ENCODE results near the gene UGT2B11.
"Not testable (repeated sequence)": the region's sequence is repeated elsewhere in the genome, so short reads cannot be mapped to it uniquely, and the experiment has no call there.

The UGT2B11 gene

DNA sequence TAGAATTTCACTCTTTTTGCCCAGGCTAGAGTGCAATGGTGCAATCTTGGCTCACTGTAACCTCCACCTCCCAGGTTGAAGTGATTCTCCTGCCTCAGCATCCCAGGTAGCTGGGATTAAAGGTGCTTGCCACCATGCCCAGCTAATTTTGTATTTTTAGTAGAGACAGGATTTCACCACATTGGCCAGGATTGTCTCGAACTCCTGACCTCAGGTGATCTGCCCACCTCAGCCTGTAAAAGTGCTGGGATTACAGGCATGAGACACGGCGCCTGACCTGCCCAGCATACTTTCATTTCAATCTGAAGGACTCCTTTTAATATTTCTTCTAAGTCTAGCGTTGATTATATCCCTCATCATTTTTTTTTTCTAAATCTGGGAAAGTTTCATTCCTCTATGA is 45.4 kb downstream of the UGT2B11 start:
- not testable (repeated sequence) for DNase-seq (ENCODE audit: low spot score)

DNA sequence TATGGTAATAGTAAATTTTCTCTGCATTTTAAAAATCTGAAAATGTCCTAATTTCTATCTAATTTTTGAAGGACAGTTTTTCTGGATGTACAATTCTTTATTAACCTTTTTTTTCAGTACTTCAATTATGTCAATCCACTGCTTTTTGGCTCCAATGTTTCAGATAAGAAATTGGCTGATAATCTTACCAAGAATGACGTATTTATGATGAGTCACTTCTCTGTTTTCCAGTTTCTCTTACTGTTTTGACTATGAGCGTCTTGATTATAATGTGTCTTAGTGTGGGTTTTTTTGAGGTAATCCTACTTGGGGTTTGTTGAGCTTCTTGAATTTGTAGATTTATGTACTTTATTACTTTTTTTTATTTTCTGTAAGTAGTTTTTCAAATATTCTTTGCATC is 47.2 kb downstream of the UGT2B11 start:
- no peak for DNase-seq (ENCODE audit: low spot score)

DNA sequence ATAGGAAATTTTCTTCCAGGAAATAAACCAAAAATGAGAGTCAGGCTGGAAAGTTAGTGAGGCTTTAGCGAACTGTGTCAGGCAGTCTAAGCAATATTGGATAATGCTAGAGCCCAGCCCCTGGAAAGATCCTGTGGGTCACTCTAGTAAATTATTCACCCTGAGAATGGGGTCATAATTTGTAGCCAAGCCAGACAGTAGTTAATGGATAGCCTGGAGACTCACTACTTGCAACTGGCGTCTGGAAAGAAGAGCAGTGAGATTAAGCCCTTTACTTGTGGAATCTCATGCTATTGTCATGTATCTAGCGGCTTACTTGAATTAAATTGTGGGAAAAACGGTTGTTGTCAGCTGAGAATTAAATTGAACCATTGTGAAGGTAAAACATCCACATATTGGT is 48.2 kb downstream of the UGT2B11 start:
- DNase-seq (ENCODE audit: low spot score): not testable (repeated sequence)

DNA sequence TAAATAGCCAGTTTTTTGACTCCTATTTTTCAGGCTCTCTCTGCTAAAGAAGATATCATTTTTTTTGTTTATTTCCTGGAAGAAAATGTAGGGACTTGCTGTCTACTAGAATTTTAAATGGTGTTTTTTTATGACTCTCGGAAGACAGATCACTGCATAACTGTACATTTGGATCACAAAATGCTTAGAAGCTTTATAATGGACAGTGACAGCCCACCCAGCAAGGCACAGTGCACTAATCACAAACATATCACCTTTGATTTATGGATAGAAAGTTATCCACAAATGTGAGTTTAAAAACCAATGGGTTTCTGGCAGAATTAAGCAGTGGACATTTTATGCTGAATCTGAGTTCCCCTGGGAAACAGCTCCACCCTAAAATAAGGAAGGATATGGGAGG is 48.8 kb downstream of the UGT2B11 start:
- not testable (repeated sequence) for DNase-seq (ENCODE audit: low spot score)

DNA sequence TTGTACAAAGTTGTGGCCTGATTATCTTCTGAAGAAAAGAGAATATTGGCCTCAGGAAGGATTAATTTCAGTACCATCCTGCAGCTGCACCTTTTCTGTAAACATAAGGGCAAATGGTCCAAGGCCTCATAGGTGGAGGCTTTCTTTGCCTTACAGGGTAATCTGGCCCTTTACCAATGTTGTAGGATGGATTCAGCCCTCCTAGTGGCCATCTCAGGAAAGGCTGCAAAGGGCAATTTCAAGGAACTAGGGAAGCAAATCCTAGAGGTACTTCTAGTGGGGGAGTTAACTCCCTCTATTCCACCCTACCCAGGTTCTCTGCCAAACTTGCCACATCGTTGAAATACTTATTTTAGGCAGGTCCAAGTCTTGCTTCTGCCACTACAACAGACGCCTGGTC is 57.6 kb downstream of the UGT2B11 start:
- DNase-seq (ENCODE audit: low spot score): no peak

DNA sequence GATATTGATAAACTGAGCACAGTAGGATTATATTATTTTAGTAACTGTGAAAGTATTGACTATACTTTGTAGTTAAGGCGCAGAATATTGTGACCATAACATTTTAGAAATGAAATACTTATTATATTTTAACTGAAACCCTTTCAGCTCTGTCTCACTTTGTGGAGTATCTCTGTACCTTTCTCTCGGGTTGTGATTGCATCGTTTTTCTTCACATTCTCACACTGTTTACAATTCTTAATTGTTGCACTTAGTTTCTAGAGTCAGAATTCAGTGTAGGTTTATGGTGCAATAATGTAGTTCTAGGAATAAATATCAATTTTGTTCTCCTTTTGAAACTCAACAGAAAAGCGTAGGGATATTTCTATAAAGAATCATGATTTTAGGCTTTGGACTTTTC is 60.5 kb downstream of the UGT2B11 start:
- DNase-seq (ENCODE audit: low spot score): no peak

All from D341Med (cell line).